Liver (tissue), 9 donors: ENCODE data around the gene RTP2. TPM values are rescaled to one million over a fixed set of nuclear protein-coding genes. Genes with fewer than 3 reads are reported as not detected.

Experiments
- DNase-seq: peaks from one replicate; pipeline ENCODE4 v3.0.0-alpha.2; 2017; ENCODE audit warnings: low spot score
- H3K27ac ChIP-seq, 2 donors: one replicate each; pipeline ENCODE4 v1.7.0; 2013; ENCODE audit warnings: inconsistent platforms in 2 of 2, low read length in 2 of 2, control low read depth in 1 of 2, low read depth in 1 of 2, mild to moderate bottlenecking in 1 of 2
- H3K27me3 ChIP-seq, 4 donors: one replicate each; pipeline versions ENCODE4 v1.6.1 to v1.7.0; 2013; ENCODE audit warnings: low read length in 3 of 4, inconsistent platforms in 1 of 4, mild to moderate bottlenecking in 1 of 4, moderate library complexity in 1 of 4; ENCODE audit not compliant: control insufficient read depth in 4 of 4, insufficient read depth in 4 of 4
- H3K36me3 ChIP-seq, 4 donors: one replicate each; pipeline versions ENCODE4 v1.6.1 to v1.7.0; 2013; ENCODE audit warnings: low read length in 3 of 4, mild to moderate bottlenecking in 3 of 4, low read depth in 1 of 4, moderate library complexity in 1 of 4; ENCODE audit not compliant: control insufficient read depth in 4 of 4, insufficient read depth in 3 of 4
- H3K4me1 ChIP-seq, 4 donors: one replicate each; pipeline versions ENCODE4 v1.6.1 to v1.7.0; 2013; ENCODE audit warnings: low read length in 3 of 4, mild to moderate bottlenecking in 3 of 4, moderate library complexity in 1 of 4; ENCODE audit not compliant: control insufficient read depth in 4 of 4, insufficient read depth in 4 of 4
- H3K4me3 ChIP-seq, 3 donors: one replicate each; pipeline versions ENCODE4 v1.6.1 to v1.7.0; 2013; ENCODE audit warnings: low read length in 3 of 3, control low read depth in 1 of 3, low read depth in 1 of 3, mild to moderate bottlenecking in 1 of 3
- H3K9ac ChIP-seq, 2 donors: one replicate each; pipeline ENCODE4 v1.7.0; 2013; ENCODE audit warnings: low read length in 2 of 2, mild to moderate bottlenecking in 2 of 2, moderate library complexity in 2 of 2, control low read depth in 1 of 2, low read depth in 1 of 2
- H3K9me3 ChIP-seq, 4 donors: one replicate each; pipeline versions ENCODE4 v1.6.1 to v1.7.0; 2013; ENCODE audit warnings: low read length in 3 of 4; ENCODE audit not compliant: control insufficient read depth in 4 of 4
- CTCF ChIP-seq: fragments of 150-350 bp; IDR thresholded peaks from 2 replicates; pipeline ENCODE4 v1.5.1; 2017; ENCODE audit warnings: improper control_type of control experiment, low read depth, low read length; ENCODE audit not compliant: missing input control
- FOXA2 ChIP-seq: IDR thresholded peaks from 2 replicates; pipeline ENCODE4 v1.6.1; 2016; ENCODE audit warnings: antibody characterized with exemption
- GABPA ChIP-seq, 2 donors: IDR thresholded peaks in 1 of 2; conservative IDR thresholded peaks in 1 of 2; 2 replicates each; pipeline ENCODE4 v1.6.1; 2016; ENCODE audit warnings: antibody characterized with exemption in 2 of 2, mild to moderate bottlenecking in 1 of 2, moderate library complexity in 1 of 2
- HNF4A ChIP-seq, 2 donors: conservative IDR thresholded peaks; 2 replicates each; pipeline ENCODE4 v1.6.1; 2016; ENCODE audit warnings: antibody characterized with exemption in 2 of 2, mild to moderate bottlenecking in 2 of 2
- JUND ChIP-seq, 2 donors: IDR thresholded peaks; 2 replicates each; pipeline ENCODE4 v1.6.1; 2016; ENCODE audit warnings: antibody characterized with exemption in 2 of 2
- NR2F2 ChIP-seq: IDR thresholded peaks from 2 replicates; pipeline ENCODE4 v1.6.1; 2016; ENCODE audit warnings: antibody characterized with exemption
- RAD21 ChIP-seq, 2 donors: IDR thresholded peaks; 2 replicates each; pipeline ENCODE4 v1.6.1; 2016; ENCODE audit warnings: antibody characterized with exemption in 2 of 2, mild to moderate bottlenecking in 2 of 2
- RXRA ChIP-seq, 2 donors: IDR thresholded peaks; 2 replicates each; pipeline ENCODE4 v1.6.1; 2017 to 2018; ENCODE audit warnings: antibody characterized with exemption in 2 of 2, mild to moderate bottlenecking in 1 of 2
- SP1 ChIP-seq: IDR thresholded peaks from 2 replicates; pipeline ENCODE4 v1.6.1; 2018; ENCODE audit warnings: antibody characterized with exemption, mild to moderate bottlenecking
- TAF1 ChIP-seq: conservative IDR thresholded peaks from 2 replicates; pipeline ENCODE4 v1.6.1; 2016; ENCODE audit warnings: antibody characterized with exemption, mild to moderate bottlenecking
- YY1 ChIP-seq: IDR thresholded peaks from 2 replicates; pipeline ENCODE4 v1.6.1; 2016; ENCODE audit warnings: antibody characterized with exemption, mild to moderate bottlenecking
- WGBS: extraction: QIAGEN DNeasy Blood & Tissue Kit; methylation state at CpG from one replicate; pipeline ENCODE4 v1.1.7; 2013; 5-methylcytosine and 5-hydroxymethylcytosine counted together
- polyA plus RNA-seq, 2 donors: library from polyadenylated mRNA; stranded (reverse) in 1 of 2; unstranded in 1 of 2; fragments of 200-250 nt in 1 of 2; fragments of >200 nt in 1 of 2; fragmentation: Nextera tagmentation in 1 of 2; extraction: Ambion mirVana in 1 of 2; gene quantifications; one replicate each; pipeline versions ENCODE4 v1.2.1 to v1.2.3, GENCODE V29; 2013 to 2015
- total RNA-seq, 2 donors: library from RNA; depleted of rRNA; stranded (reverse); fragments of >200 nt; gene quantifications; one replicate each; pipeline ENCODE4 v1.2.3, GENCODE V29; 2014
- TF ChIP-seq, protein P1 (sequence below): IDR thresholded peaks from 2 replicates; pipeline ENCODE4 v1.6.1; 2016; ENCODE audit warnings: antibody characterized with exemption
- donor health status: healthy.
- donor health status: healthy.
- donor health status: healthy.
- donor health status: healthy.
- donor health status: healthy.

RTP2 gene
- total and polyA plus RNA-seq, 4 donors = not detected

DNA sequence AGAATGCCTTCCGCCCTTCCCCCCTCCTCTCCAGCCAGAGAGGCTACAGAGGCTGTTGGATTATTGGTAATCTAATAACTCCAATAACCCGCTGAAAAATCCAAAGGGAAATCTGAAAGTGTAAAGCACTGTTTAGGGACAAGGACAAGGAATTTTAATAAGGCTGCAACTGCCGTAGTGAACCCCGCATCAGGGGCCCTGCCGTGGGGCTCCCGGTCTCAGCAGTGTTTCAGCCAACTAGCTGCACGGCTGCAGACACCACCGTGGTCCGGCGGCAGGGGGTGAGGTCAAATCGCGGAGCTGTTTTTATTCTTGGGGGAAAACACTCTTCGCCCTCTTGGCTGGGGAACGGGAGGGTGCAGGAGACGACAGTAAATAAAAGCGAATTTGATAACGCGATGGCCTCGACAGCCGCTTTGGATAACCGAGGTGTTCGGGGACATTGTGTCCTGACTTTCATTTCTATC lies 36.8 kb upstream of the RTP2 start:
- peaks cover 0 to 5% (median 2%) of the 10 kb centered on the region in 4 donors for H3K36me3 ChIP-seq
- peak; percentile 54 for DNase-seq
- H3K9ac ChIP-seq = peak overlapping the region; percentile 88 to 97
- H3K27me3 ChIP-seq = no peaks in the 10 kb centered on the region
- peak overlapping the region; percentile 71 to 97 (median 80) for H3K4me3 ChIP-seq
- peaks cover 0 to 66% (median 22%) of the 10 kb centered on the region in 4 donors for H3K4me1 ChIP-seq
- under 1% methylated on average over 22 of the region's 22 CpGs for WGBS
- H3K27ac ChIP-seq = peak overlapping the region; percentile 100
- no peaks in the 10 kb centered on the region for H3K9me3 ChIP-seq
- no peak for TF ChIP-seq YY1
- TF ChIP-seq NR2F2 = peak; percentile 28
- no peak for TF ChIP-seq HNF4A (conservative IDR thresholded peaks at IDR 0.05)
- peak in 1 of 2 donors; percentile 10 for TF ChIP-seq RXRA (IDR thresholded peaks at IDR 0.05)
- no peak for TF ChIP-seq FOXA2
- TF ChIP-seq, protein P1, sequence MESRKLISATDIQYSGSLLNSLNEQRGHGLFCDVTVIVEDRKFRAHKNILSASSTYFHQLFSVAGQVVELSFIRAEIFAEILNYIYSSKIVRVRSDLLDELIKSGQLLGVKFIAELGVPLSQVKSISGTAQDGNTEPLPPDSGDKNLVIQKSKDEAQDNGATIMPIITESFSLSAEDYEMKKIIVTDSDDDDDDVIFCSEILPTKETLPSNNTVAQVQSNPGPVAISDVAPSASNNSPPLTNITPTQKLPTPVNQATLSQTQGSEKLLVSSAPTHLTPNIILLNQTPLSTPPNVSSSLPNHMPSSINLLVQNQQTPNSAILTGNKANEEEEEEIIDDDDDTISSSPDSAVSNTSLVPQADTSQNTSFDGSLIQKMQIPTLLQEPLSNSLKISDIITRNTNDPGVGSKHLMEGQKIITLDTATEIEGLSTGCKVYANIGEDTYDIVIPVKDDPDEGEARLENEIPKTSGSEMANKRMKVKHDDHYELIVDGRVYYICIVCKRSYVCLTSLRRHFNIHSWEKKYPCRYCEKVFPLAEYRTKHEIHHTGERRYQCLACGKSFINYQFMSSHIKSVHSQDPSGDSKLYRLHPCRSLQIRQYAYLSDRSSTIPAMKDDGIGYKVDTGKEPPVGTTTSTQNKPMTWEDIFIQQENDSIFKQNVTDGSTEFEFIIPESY = peak; percentile 28
- TF ChIP-seq SP1 = no peak

- Histone ChIP-seq H3K4me3 (peak overlapping the region; percentile 71 to 97 (median 80)), H3K9me3 (no peaks in the 10 kb centered on the region), H3K27ac (peak overlapping the region; percentile 100), H3K9ac (peak overlapping the region; percentile 88 to 97), H3K27me3 (no peaks in the 10 kb centered on the region), H3K4me1 (peaks cover 0 to 66% (median 22%) of the 10 kb centered on the region in 4 donors), H3K36me3 (peaks cover 0 to 7% (median 5%) of the 10 kb centered on the region in 4 donors)
- WGBS = under 1% methylated on average over 43 of the region's 43 CpGs
- TF ChIP-seq RAD21 (IDR thresholded peaks at IDR 0.05) = peak; percentile 86 to 90
- peak; percentile 25 to 28 for TF ChIP-seq RXRA (IDR thresholded peaks at IDR 0.05)
- TF ChIP-seq TAF1 = peak; percentile 79
- no peak for TF ChIP-seq GABPA (IDR thresholded peaks at IDR 0.05 in 1 of 2, conservative IDR thresholded peaks at IDR 0.05 in 1 of 2)
- TF ChIP-seq HNF4A (conservative IDR thresholded peaks at IDR 0.05) = peak in 1 of 2 donors; percentile 18
- no peak for TF ChIP-seq NR2F2
- TF ChIP-seq YY1 = peak; percentile 56
- TF ChIP-seq JUND (IDR thresholded peaks at IDR 0.05) = peak in 1 of 2 donors; percentile 32
- peak; percentile 74 for TF ChIP-seq CTCF
- TF ChIP-seq, protein P1 = no peak
- DNase-seq = peak; percentile 73
Measured at GRCh38 chr3:187738331-187739093, 36.2 kb upstream of the RTP2 start.
